GM12878 (cell line): Measurements from ENCODE around the gene TMC8. TPM values are rescaled to one million over a fixed set of nuclear protein-coding genes. Genes with fewer than 3 reads are reported as not detected.
"Not testable (repeated sequence)": the region's sequence is repeated elsewhere in the genome, so short reads cannot be mapped to it uniquely, and the experiment has no call there.

ENCODE experiments used
- ATAC-seq: fragments of 200-7000 bp; cut with Tn5 transposase; 3 replicates; pipeline ENCODE4 v1.9.1; 2020; ENCODE audit warnings: mild to moderate bottlenecking, moderate library complexity
- BruUV-seq: library from RNA; stranded (reverse); fragments of 400-500 nt; replicated peaks from 2 replicates; lab custom pipeline; 2021; lab: Mats Ljungman, UMichigan
- CTCF ChIA-PET: fragments of 300-600 bp; sonication (Branson Sonifier 250); formaldehyde crosslinking; extraction: SDS; loops from one replicate; lab custom pipeline; 2021; ENCODE audit warnings: inconsistent platforms; lab: Yijun Ruan, JAX
- POLR2A ChIA-PET: fragments of 350-600 bp; formaldehyde crosslinking; extraction: SDS; loops from one replicate; lab custom pipeline; 2021; ENCODE audit warnings: inconsistent platforms; lab: Charles Lee
- RAD21 ChIA-PET: fragments of 300-600 bp; sonication (Branson Sonifier 250); formaldehyde crosslinking; loops from one replicate; lab custom pipeline; 2023; ENCODE audit warnings: antibody characterized with exemption; ENCODE audit not compliant: unreplicated experiment; lab: Charles Lee
- SMC1A ChIA-PET: fragments of 300-600 bp; sonication (Branson Sonifier 250); formaldehyde crosslinking; loops from one replicate; lab custom pipeline; 2023; ENCODE audit not compliant: unreplicated experiment, uncharacterized antibody; lab: Charles Lee
- DNase-seq: peaks from one replicate; pipeline ENCODE4 v3.0.0-alpha.2; 2011; ENCODE audit warnings: low read depth, low spot score
- FAIRE-seq: peaks from 3 replicates; lab custom pipeline; 2011; peaks lifted over from hg19 to GRCh38; lab: Jason Lieb, UNC
- H2AFZ ChIP-seq: 2 replicates; pipeline ENCODE4 v1.6.0; 2011; ENCODE audit warnings: low read depth, low read length, control low read depth; ENCODE audit not compliant: control insufficient read depth
- H3K27ac ChIP-seq: 2 replicates; pipeline ENCODE4 v1.5.1; 2011; ENCODE audit warnings: control low read depth; ENCODE audit not compliant: control insufficient read depth, insufficient read depth
- H3K27me3 ChIP-seq, 2 experiments: replicated peaks in 1 of 2; 2 replicates each; pipeline versions ENCODE4 v1.6.0 to v1.6.1; 2011; ENCODE audit warnings: low read length in 1 of 2; ENCODE audit not compliant: control insufficient read depth in 2 of 2, insufficient read depth in 2 of 2
- H3K36me3 ChIP-seq, 2 experiments: 2 replicates each; pipeline ENCODE4 v1.5.1; 2011; ENCODE audit warnings: low read length in 1 of 2; ENCODE audit not compliant: control insufficient read depth in 2 of 2, insufficient read depth in 2 of 2
- H3K4me1 ChIP-seq: 2 replicates; pipeline ENCODE4 v1.6.1; 2011; ENCODE audit warnings: mild to moderate bottlenecking, low read length, moderate library complexity, mixed read lengths; ENCODE audit not compliant: control insufficient read depth, insufficient read depth
- H3K4me2 ChIP-seq: 2 replicates; pipeline ENCODE4 v1.6.0; 2011; ENCODE audit warnings: control low read depth; ENCODE audit not compliant: control insufficient read depth, insufficient read depth
- H3K4me3 ChIP-seq: fragments of 200-600 bp; sonication (generic); 2 replicates; pipeline ENCODE4 v1.5.1; 2016
- H3K79me2 ChIP-seq: 2 replicates; pipeline ENCODE4 v1.6.0; 2011; ENCODE audit warnings: low read length; ENCODE audit not compliant: control insufficient read depth, insufficient read depth
- H3K9ac ChIP-seq: 2 replicates; pipeline ENCODE4 v1.8.0; 2011; ENCODE audit warnings: low read length, control low read depth, mixed read lengths; ENCODE audit not compliant: control insufficient read depth, insufficient read depth
- H3K9me3 ChIP-seq: replicated peaks from 3 replicates; pipeline ENCODE4 v1.5.1; 2011; ENCODE audit warnings: mild to moderate bottlenecking, low read length; ENCODE audit not compliant: control insufficient read depth, insufficient read depth
- H4K20me1 ChIP-seq: 2 replicates; pipeline ENCODE4 v1.6.0; 2011; ENCODE audit not compliant: control insufficient read depth, insufficient read depth
- BCL3 ChIP-seq: IDR thresholded peaks from 2 replicates; pipeline ENCODE4 v1.6.1; 2011; ENCODE audit warnings: borderline replicate concordance, low read depth, mild to moderate bottlenecking, moderate library complexity, low read length; ENCODE audit not compliant: insufficient read depth, poor library complexity, severe bottlenecking
- CBFB ChIP-seq: IDR thresholded peaks from 2 replicates; pipeline ENCODE4 v1.6.1; 2016; ENCODE audit warnings: antibody characterized with exemption, low read depth
- CREB1 ChIP-seq: IDR thresholded peaks from 2 replicates; pipeline ENCODE4 v1.6.1; 2012; ENCODE audit warnings: low read depth, mild to moderate bottlenecking, inconsistent platforms
- MLLT1 ChIP-seq: fragments of 450-650 bp; IDR thresholded peaks from 2 replicates; pipeline ENCODE4 v1.6.1; 2016; ENCODE audit warnings: mild to moderate bottlenecking
- NR2F1 ChIP-seq: fragments of 450-650 bp; conservative IDR thresholded peaks from 2 replicates; pipeline ENCODE4 v1.6.1; 2017; ENCODE audit warnings: mild to moderate bottlenecking
- POLR2A ChIP-seq: IDR thresholded peaks from 2 replicates; pipeline ENCODE4 v1.6.1; 2011; ENCODE audit warnings: low read depth, mild to moderate bottlenecking, low read length
- POLR2AphosphoS5 ChIP-seq: IDR thresholded peaks from 2 replicates; pipeline ENCODE4 v1.6.1; 2011; ENCODE audit warnings: mild to moderate bottlenecking, low read length, inconsistent platforms
- WGBS: methylation state at CpG from one replicate; pipeline ENCODE4 v1.1.6; 2016; ENCODE audit warnings: low lambda C conversion rate; ENCODE audit not compliant: insufficient replicate concordance, insufficient coverage; ENCODE audit errors: missing lambda C conversion rate; 5-methylcytosine and 5-hydroxymethylcytosine counted together
- in situ Hi-C: fragments of 300-500 bp; cut with MboI; formaldehyde crosslinking; loops from 9 replicates; pipeline ENCODE4 v1.14.3; 2018; ENCODE audit warnings: mixed read lengths
- intact Hi-C: fragments of 100-400 bp; cut with micrococcal nuclease; formaldehyde crosslinking; loops from one replicate; pipeline ENCODE4 v1.14.2; 2022; ENCODE audit not compliant: unreplicated experiment
- polyA plus RNA-seq, 11 experiments: library from polyadenylated mRNA; depleted of rRNA in 4 of 11; unstranded in 6 of 11; stranded (reverse) in 5 of 11; fragments of >200 nt; fragmentation: Nextera tagmentation in 4 of 11; fragmentation: Illumina TruSeq in 1 of 11; extraction: Ambion mirVana in 4 of 11; extraction: Trizol in 1 of 11; gene quantifications; 1 replicate in 1 of 11; 2 replicates in 10 of 11; pipeline versions ENCODE4 v1.2.1 to v1.2.3, GENCODE V29; 2011 to 2016; ENCODE audit warnings: inconsistent platforms in 2 of 11, missing spikeins in 2 of 11, low read depth in 1 of 11
- total RNA-seq, 4 experiments: library from RNA; depleted of rRNA in 3 of 4; stranded (reverse); fragments of >200 nt in 3 of 4; fragmentation: Illumina TruSeq in 1 of 4; extraction: Trizol in 1 of 4; gene quantifications; 2 replicates each; pipeline versions ENCODE4 v1.2.1 to v1.2.3, GENCODE V29; 2013 to 2021
- TF ChIP-seq, protein P1 (sequence below): fragments of 450-650 bp; IDR thresholded peaks from 2 replicates; pipeline ENCODE4 v1.6.1; 2017; ENCODE audit warnings: mild to moderate bottlenecking, moderate library complexity

Gene TMC8
- total and polyA plus RNA-seq, 10 of the 15 experiments (the other 5 are each of a cell fraction or from before 2014, with no cell fraction given) = 2.7 to 128 (median 40.0) TPM

DNA sequence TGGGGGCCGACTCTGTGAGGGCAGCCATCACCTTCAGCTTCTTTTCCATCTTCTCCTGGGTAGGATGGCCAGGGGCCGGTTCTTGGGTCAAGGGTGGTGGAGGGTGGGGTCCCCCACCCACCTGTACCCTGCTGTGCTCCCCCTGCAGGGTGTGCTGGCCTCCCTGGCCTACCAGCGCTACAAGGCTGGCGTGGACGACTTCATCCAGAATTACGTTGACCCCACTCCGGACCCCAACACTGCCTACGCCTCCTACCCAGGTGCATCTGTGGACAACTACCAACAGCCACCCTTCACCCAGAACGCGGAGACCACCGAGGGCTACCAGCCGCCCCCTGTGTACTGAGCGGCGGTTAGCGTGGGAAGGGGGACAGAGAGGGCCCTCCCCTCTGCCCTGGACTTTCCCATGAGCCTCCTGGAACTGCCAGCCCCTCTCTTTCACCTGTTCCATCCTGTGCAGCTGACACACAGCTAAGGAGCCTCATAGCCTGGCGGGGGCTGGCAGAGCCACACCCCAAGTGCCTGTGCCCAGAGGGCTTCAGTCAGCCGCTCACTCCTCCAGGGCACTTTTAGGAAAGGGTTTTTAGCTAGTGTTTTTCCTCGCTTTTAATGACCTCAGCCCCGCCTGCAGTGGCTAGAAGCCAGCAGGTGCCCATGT is 41.1 kb downstream of the TMC8 start:
- H3K4me3 ChIP-seq = peak overlapping the region; percentile 70
- intact Hi-C loops = loop anchor here (1.0 to 2.0 kb wide), 2 partner anchors 31 to 37 kb away; no protein-coding TSS in a partner anchor
- POLR2A ChIA-PET = interaction anchor here (1.0 to 8.7 kb wide), 10 partner anchors 9 to 44 kb away, joined by 3 to 85 read pairs (median 7); partner anchors contain the start of genes TMC6 and TMC8

More for the DNA sequence above, 41.1 kb downstream of the TMC8 start:
- DNase-seq, H2AFZ ChIP-seq, H3K9me3 ChIP-seq, H3K27me3 ChIP-seq, BruUV-seq, H4K20me1 ChIP-seq, FAIRE-seq, ATAC-seq: not testable (repeated sequence)
- peak overlapping the region; percentile 86 for H3K27ac ChIP-seq
- H3K4me1 ChIP-seq = peaks cover 59% of the 10 kb centered on the region
- peak overlapping the region; percentile 96 for H3K4me2 ChIP-seq
- H3K79me2 ChIP-seq = peaks cover 59% of the 10 kb centered on the region
- SMC1A ChIA-PET = interaction anchor here (0.9 to 7.4 kb wide), 10 partner anchors 10 to 152 kb away, joined by 3 to 51 read pairs (median 6); partner anchors contain the start of gene TMC8
- in situ Hi-C loops = loop anchor here (25.0 kb wide), 1 partner anchor 1909 kb away; the partner anchor contains the start of gene UBALD2
- peaks cover 0 to 26% of the 10 kb centered on the region in 2 experiments; a peak in 3 of 4 replicates for H3K36me3 ChIP-seq
- TF ChIP-seq CBFB (0 out of 2 replicates have a peak, but pooled peaks have one; percentile 21), POLR2AphosphoS5 (0 out of 2 replicates have a peak, but pooled peaks have one; percentile 0), POLR2A (0 out of 2 replicates have a peak, but pooled peaks have one; percentile 15), BCL3 (peak; percentile 13), NR2F1 (0 out of 2 replicates have a peak, but pooled peaks have one; percentile 33), CREB1 (0 out of 2 replicates have a peak, but pooled peaks have one; percentile 15), MLLT1 (peak; percentile 23; the same call in 1 of the 2 replicates)
- TF ChIP-seq, protein P1, sequence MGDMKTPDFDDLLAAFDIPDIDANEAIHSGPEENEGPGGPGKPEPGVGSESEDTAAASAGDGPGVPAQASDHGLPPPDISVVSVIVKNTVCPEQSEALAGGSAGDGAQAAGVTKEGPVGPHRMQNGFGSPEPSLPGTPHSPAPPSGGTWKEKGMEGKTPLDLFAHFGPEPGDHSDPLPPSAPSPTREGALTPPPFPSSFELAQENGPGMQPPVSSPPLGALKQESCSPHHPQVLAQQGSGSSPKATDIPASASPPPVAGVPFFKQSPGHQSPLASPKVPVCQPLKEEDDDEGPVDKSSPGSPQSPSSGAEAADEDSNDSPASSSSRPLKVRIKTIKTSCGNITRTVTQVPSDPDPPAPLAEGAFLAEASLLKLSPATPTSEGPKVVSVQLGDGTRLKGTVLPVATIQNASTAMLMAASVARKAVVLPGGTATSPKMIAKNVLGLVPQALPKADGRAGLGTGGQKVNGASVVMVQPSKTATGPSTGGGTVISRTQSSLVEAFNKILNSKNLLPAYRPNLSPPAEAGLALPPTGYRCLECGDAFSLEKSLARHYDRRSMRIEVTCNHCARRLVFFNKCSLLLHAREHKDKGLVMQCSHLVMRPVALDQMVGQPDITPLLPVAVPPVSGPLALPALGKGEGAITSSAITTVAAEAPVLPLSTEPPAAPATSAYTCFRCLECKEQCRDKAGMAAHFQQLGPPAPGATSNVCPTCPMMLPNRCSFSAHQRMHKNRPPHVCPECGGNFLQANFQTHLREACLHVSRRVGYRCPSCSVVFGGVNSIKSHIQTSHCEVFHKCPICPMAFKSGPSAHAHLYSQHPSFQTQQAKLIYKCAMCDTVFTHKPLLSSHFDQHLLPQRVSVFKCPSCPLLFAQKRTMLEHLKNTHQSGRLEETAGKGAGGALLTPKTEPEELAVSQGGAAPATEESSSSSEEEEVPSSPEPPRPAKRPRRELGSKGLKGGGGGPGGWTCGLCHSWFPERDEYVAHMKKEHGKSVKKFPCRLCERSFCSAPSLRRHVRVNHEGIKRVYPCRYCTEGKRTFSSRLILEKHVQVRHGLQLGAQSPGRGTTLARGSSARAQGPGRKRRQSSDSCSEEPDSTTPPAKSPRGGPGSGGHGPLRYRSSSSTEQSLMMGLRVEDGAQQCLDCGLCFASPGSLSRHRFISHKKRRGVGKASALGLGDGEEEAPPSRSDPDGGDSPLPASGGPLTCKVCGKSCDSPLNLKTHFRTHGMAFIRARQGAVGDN = peak; percentile 3; the same call in 1 of the 2 replicates
- CTCF ChIA-PET = interaction anchor here (1.0 to 9.0 kb wide), 5 partner anchors 28 to 80 kb away, joined by 3 to 132 read pairs (median 51); partner anchors contain the start of genes TMC6 and TMC8
- peak overlapping the region; percentile 62 for H3K9ac ChIP-seq
- 31% methylated on average over 19 of the region's 19 CpGs for WGBS
- RAD21 ChIA-PET = interaction anchor here (1.0 to 8.6 kb wide), 11 partner anchors 9 to 80 kb away, joined by 3 to 83 read pairs (median 4); partner anchors contain the start of gene TMC6
